Muscle of arm (tissue), 12 donors: ENCODE data around the gene WWC2. TPM values are rescaled to one million over a fixed set of nuclear protein-coding genes. Genes with fewer than 3 reads are reported as not detected.
"Not testable (repeated sequence)": the region's sequence is repeated elsewhere in the genome, so short reads cannot be mapped to it uniquely, and the experiment has no call there.

Experiments used
- DNase-seq: peaks from one replicate; pipeline ENCODE4 v3.0.0-alpha.2; 2013
- polyA plus RNA-seq, 12 donors: library from polyadenylated mRNA; unstranded; fragments of 120-200 nt; gene quantifications; one replicate each; pipeline ENCODE4 v1.2.1, GENCODE V29; 2013; ENCODE audit not compliant: insufficient read length in 12 of 12

WWC2 gene
- polyA plus RNA-seq, 12 donors, result 17.4 to 36.9 (median 21.4) TPM; not detected in 1

- peak; percentile 29 for DNase-seq
Measured at GRCh38 chr4:183099537-183100297, 660 bp downstream of the WWC2 start.

- DNase-seq, result no peak
Measured at GRCh38 chr4:183100298-183100599, 1.2 kb downstream of the WWC2 start.

GRCh38 chr4:183100827-183101226 lies 1.8 kb downstream of the WWC2 start:
- DNase-seq, result no peak

GRCh38 chr4:183101956-183102480 lies 3.0 kb downstream of the WWC2 start:
- DNase-seq, result no peak

GRCh38 chr4:183105092-183105491 lies 6.0 kb downstream of the WWC2 start:
- no peak for DNase-seq

- DNase-seq, result no peak
Measured at GRCh38 chr4:183106839-183107238, 7.8 kb downstream of the WWC2 start.

- no peak for DNase-seq
Measured at GRCh38 chr4:183107891-183108459, 8.9 kb downstream of the WWC2 start.

GRCh38 chr4:183110244-183110643 lies 11.2 kb downstream of the WWC2 start:
- DNase-seq, result no peak

- DNase-seq, result no peak
Measured at GRCh38 chr4:183111452-183111885, 12.4 kb downstream of the WWC2 start.

GRCh38 chr4:183118141-183118540 lies 19.1 kb downstream of the WWC2 start:
- no peak for DNase-seq

GRCh38 chr4:183118585-183118984 lies 19.5 kb downstream of the WWC2 start:
- DNase-seq, result no peak

- not testable (repeated sequence) for DNase-seq
Measured at GRCh38 chr4:183121660-183122059, 22.6 kb downstream of the WWC2 start.

GRCh38 chr4:183124228-183124627 lies 25.2 kb downstream of the WWC2 start:
- DNase-seq, result no peak

GRCh38 chr4:183124865-183125264 lies 25.8 kb downstream of the WWC2 start:
- DNase-seq, result no peak

GRCh38 chr4:183129125-183129524 lies 30.1 kb downstream of the WWC2 start:
- DNase-seq, result no peak

GRCh38 chr4:183129675-183130074 lies 30.6 kb downstream of the WWC2 start:
- DNase-seq, result no peak

- DNase-seq, result no peak
Measured at GRCh38 chr4:183130328-183131155, 31.5 kb downstream of the WWC2 start.

GRCh38 chr4:183132081-183132480 lies 33.0 kb downstream of the WWC2 start:
- DNase-seq, result no peak

GRCh38 chr4:183132865-183133264 lies 33.8 kb downstream of the WWC2 start:
- no peak for DNase-seq

GRCh38 chr4:183136855-183137254 lies 37.8 kb downstream of the WWC2 start:
- no peak for DNase-seq

GRCh38 chr4:183139058-183139750 lies 40.1 kb downstream of the WWC2 start:
- no peak for DNase-seq

- DNase-seq, result no peak
Measured at GRCh38 chr4:183139972-183140570, 41.0 kb downstream of the WWC2 start.
